ENCODE results near the gene HMX3.
A peak's percentile ranks its signal among the peaks of the same experiment; 100 is the strongest.

Gene HMX3

GRCh38 chr10:123141791-123142700, 6.3 kb downstream of the HMX3 start:
- Mint-ChIP-seq H3K9me3 (no peaks in the 10 kb centered on the region), H3K27ac (no peak overlapping the region), H3K27me3 (peaks cover 69% of the 10 kb centered on the region), H3K36me3 (no peaks in the 10 kb centered on the region), H3K4me3 (no peak overlapping the region), H3K4me1 (peaks cover 57% of the 10 kb centered on the region)

- Mint-ChIP-seq H3K27ac (no peak overlapping the region), H3K9me3 (no peaks in the 10 kb centered on the region), H3K27me3 (peaks cover 73% of the 10 kb centered on the region), H3K36me3 (no peaks in the 10 kb centered on the region), H3K4me1 (peaks cover 60% of the 10 kb centered on the region), H3K4me3 (peak overlapping the region; percentile 21)
Observed at GRCh38 chr10:123142701-123143161, 7.0 kb downstream of the HMX3 start.

- no peaks in the 10 kb centered on the region for H3K36me3 Mint-ChIP-seq
- H3K27me3 Mint-ChIP-seq: peaks cover 68% of the 10 kb centered on the region
- no peak overlapping the region for H3K27ac Mint-ChIP-seq
- H3K4me1 Mint-ChIP-seq: peaks cover 60% of the 10 kb centered on the region
- H3K4me3 Mint-ChIP-seq: peak overlapping the region; percentile 21
- no peaks in the 10 kb centered on the region for H3K9me3 Mint-ChIP-seq
Observed at GRCh38 chr10:123143162-123143824, 7.5 kb downstream of the HMX3 start.

- peaks cover 64% of the 10 kb centered on the region for H3K27me3 Mint-ChIP-seq
- no peak overlapping the region for H3K27ac Mint-ChIP-seq
- no peak overlapping the region for H3K4me3 Mint-ChIP-seq
- peaks cover 62% of the 10 kb centered on the region for H3K4me1 Mint-ChIP-seq
- H3K9me3 Mint-ChIP-seq: no peaks in the 10 kb centered on the region
- H3K36me3 Mint-ChIP-seq: no peaks in the 10 kb centered on the region
Observed at GRCh38 chr10:123143825-123144168, 8.0 kb downstream of the HMX3 start.

- peak overlapping the region; percentile 34 for H3K4me3 Mint-ChIP-seq
- H3K27ac Mint-ChIP-seq: no peak overlapping the region
- H3K36me3 Mint-ChIP-seq: no peaks in the 10 kb centered on the region
- H3K27me3 Mint-ChIP-seq: peaks cover 59% of the 10 kb centered on the region
- H3K4me1 Mint-ChIP-seq: peaks cover 59% of the 10 kb centered on the region
- no peaks in the 10 kb centered on the region for H3K9me3 Mint-ChIP-seq
Observed at GRCh38 chr10:123144697-123145541, 9.1 kb downstream of the HMX3 start.

- H3K27ac Mint-ChIP-seq: no peak overlapping the region
- peak overlapping the region; percentile 34 for H3K4me3 Mint-ChIP-seq
- H3K27me3 Mint-ChIP-seq: peaks cover 59% of the 10 kb centered on the region
- peaks cover 57% of the 10 kb centered on the region for H3K4me1 Mint-ChIP-seq
- no peaks in the 10 kb centered on the region for H3K36me3 Mint-ChIP-seq
- no peaks in the 10 kb centered on the region for H3K9me3 Mint-ChIP-seq
Observed at GRCh38 chr10:123145542-123146012, 9.8 kb downstream of the HMX3 start.

GRCh38 chr10:123146013-123146893, 10.5 kb downstream of the HMX3 start:
- H3K36me3 Mint-ChIP-seq: no peaks in the 10 kb centered on the region
- peaks cover 55% of the 10 kb centered on the region for H3K27me3 Mint-ChIP-seq
- H3K27ac Mint-ChIP-seq: no peak overlapping the region
- peak overlapping the region; percentile 69 for H3K4me3 Mint-ChIP-seq
- H3K9me3 Mint-ChIP-seq: no peaks in the 10 kb centered on the region
- peaks cover 55% of the 10 kb centered on the region for H3K4me1 Mint-ChIP-seq

- H3K36me3 Mint-ChIP-seq: no peaks in the 10 kb centered on the region
- H3K27me3 Mint-ChIP-seq: peaks cover 49% of the 10 kb centered on the region
- H3K9me3 Mint-ChIP-seq: no peaks in the 10 kb centered on the region
- H3K4me3 Mint-ChIP-seq: peak overlapping the region; percentile 69
- peaks cover 62% of the 10 kb centered on the region for H3K4me1 Mint-ChIP-seq
- peak overlapping the region; percentile 8 for H3K27ac Mint-ChIP-seq
Observed at GRCh38 chr10:123146894-123147634, 11.3 kb downstream of the HMX3 start.

- Mint-ChIP-seq H3K9me3 (no peaks in the 10 kb centered on the region), H3K4me1 (peaks cover 63% of the 10 kb centered on the region), H3K36me3 (no peaks in the 10 kb centered on the region), H3K27me3 (peaks cover 47% of the 10 kb centered on the region), H3K4me3 (peak within 1 kb of the TSS; percentile 84), H3K27ac (peak within 1 kb of the TSS; percentile 67)
Observed at GRCh38 chr10:123147635-123148413, 12.1 kb downstream of the HMX3 start, which contains the start of gene HMX2. TSS of gene HMX2 (plus strand) at chr10:123148136. CDS start at chr10:123148379, 243 bp downstream.

- H3K36me3 Mint-ChIP-seq: no peaks in the 10 kb centered on the region
- peak overlapping the region; percentile 84 for H3K4me3 Mint-ChIP-seq
- peaks cover 40% of the 10 kb centered on the region for H3K27me3 Mint-ChIP-seq
- no peaks in the 10 kb centered on the region for H3K9me3 Mint-ChIP-seq
- H3K4me1 Mint-ChIP-seq: peaks cover 64% of the 10 kb centered on the region
- peak overlapping the region; percentile 67 for H3K27ac Mint-ChIP-seq
Observed at GRCh38 chr10:123148414-123149161, 12.8 kb downstream of the HMX3 start.

GRCh38 chr10:123149162-123149567, 13.4 kb downstream of the HMX3 start:
- Mint-ChIP-seq H3K4me1 (peaks cover 62% of the 10 kb centered on the region), H3K4me3 (peak overlapping the region; percentile 84), H3K9me3 (no peaks in the 10 kb centered on the region), H3K27me3 (peaks cover 36% of the 10 kb centered on the region), H3K36me3 (peaks cover under 1% of the 10 kb centered on the region), H3K27ac (peak overlapping the region; percentile 67)

- Mint-ChIP-seq H3K36me3 (peaks cover 2% of the 10 kb centered on the region), H3K27me3 (peaks cover 30% of the 10 kb centered on the region), H3K4me3 (peak overlapping the region; percentile 85), H3K4me1 (peaks cover 56% of the 10 kb centered on the region), H3K9me3 (no peaks in the 10 kb centered on the region), H3K27ac (no peak overlapping the region)
Observed at GRCh38 chr10:123149568-123150270, 13.9 kb downstream of the HMX3 start.

All from activated naive CD4-positive, alpha-beta T cell treated with anti-CD3 and anti-CD28 coated beads, Interleukin-2, amount 50 U/mL, for 24 hours (primary cell).